ENCODE data around the gene OAS1. TPM values are rescaled to one million over a fixed set of nuclear protein-coding genes. Genes with fewer than 3 reads are reported as not detected.

The OAS1 gene
- total and polyA plus RNA-seq, 9 of the 15 experiments (the other 6 are each of a cell fraction or from before 2014, with no cell fraction given) = 0.06 to 0.25 TPM; not detected in 7

DNA sequence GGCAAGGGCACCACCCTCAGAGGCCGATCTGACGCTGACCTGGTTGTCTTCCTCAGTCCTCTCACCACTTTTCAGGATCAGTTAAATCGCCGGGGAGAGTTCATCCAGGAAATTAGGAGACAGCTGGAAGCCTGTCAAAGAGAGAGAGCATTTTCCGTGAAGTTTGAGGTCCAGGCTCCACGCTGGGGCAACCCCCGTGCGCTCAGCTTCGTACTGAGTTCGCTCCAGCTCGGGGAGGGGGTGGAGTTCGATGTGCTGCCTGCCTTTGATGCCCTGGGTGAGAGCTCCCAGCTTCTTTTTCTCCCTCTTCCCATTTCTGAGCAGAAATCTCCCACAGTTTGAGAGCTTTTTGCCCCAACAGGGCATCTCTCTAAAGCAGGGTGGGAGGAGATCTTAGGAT lies 1.8 kb downstream of the OAS1 start:
- Histone ChIP-seq H3K36me3 (ENCODE audit: control insufficient read depth, insufficient read depth, low read length) (no peaks in the 10 kb centered on the region), H3K4me2 (ENCODE audit: insufficient read depth, low read length) (no peak overlapping the region), H2AFZ (ENCODE audit: low read depth, low read length) (no peak overlapping the region), H3K9me3 (replicated peaks; ENCODE audit: control insufficient read depth, insufficient read depth, low read depth, low read length) (0 out of 2 replicates have a peak, but pooled peaks cover 2% of the 10 kb centered on the region), H3K79me2 (ENCODE audit: control insufficient read depth, insufficient read depth, low read length) (no peaks in the 10 kb centered on the region), H3K27ac (ENCODE audit: extremely low read depth, low read depth, low read length) (no peak overlapping the region), H3K4me3 (no peak overlapping the region), H4K20me1 (replicated peaks; ENCODE audit: control insufficient read depth, insufficient read depth, low read length) (no peaks in the 10 kb centered on the region), H3K9me1 (ENCODE audit: control insufficient read depth, insufficient read depth, low read length) (no peaks in the 10 kb centered on the region), H3K27me3 (ENCODE audit: control insufficient read depth in 2 of 2, insufficient read depth in 2 of 2, low read length in 2 of 2) (peaks cover 0 to 4% of the 10 kb centered on the region in 2 experiments; a peak in 2 of 5 replicates), H3K9ac (ENCODE audit: insufficient read depth in 1 of 2, low read depth in 2 of 2, low read length in 2 of 2) (no peak overlapping the region), H3K4me1 (replicated peaks in 1 of 2; ENCODE audit: control insufficient read depth in 2 of 2, insufficient read depth in 2 of 2, low read length in 2 of 2) (no peaks in the 10 kb centered on the region)
- BruUV-seq (replicated peaks) = no TSS peak
- ATAC-seq (no peak), DNase-seq (ENCODE audit: extremely low read depth in 1 of 4, low spot score in 3 of 4) (no peak), FAIRE-seq (no peak)
- POLR2A ChIA-PET = no interaction called here
- TF ChIP-seq NFYB (IDR thresholded peaks at IDR 0.05; ENCODE audit: extremely low read depth, insufficient read length) (no peak), PHB (CRISPR knock-in tag; IDR thresholded peaks at IDR 0.05) (no peak), HDAC1 (IDR thresholded peaks at IDR 0.05) (no peak), NCOA2 (IDR thresholded peaks at IDR 0.05; ENCODE audit: partially characterized antibody in 2 of 2) (no peak), PML (IDR thresholded peaks at IDR 0.05; ENCODE audit: low read length) (no peak), TBP (optimal IDR thresholded peaks at IDR 0.05; ENCODE audit: low read depth, low read length) (no peak)
- TF ChIP-seq, protein P1, sequence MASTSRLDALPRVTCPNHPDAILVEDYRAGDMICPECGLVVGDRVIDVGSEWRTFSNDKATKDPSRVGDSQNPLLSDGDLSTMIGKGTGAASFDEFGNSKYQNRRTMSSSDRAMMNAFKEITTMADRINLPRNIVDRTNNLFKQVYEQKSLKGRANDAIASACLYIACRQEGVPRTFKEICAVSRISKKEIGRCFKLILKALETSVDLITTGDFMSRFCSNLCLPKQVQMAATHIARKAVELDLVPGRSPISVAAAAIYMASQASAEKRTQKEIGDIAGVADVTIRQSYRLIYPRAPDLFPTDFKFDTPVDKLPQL (IDR thresholded peaks at IDR 0.05; ENCODE audit: extremely low read depth, insufficient read length) = no peak
- TF ChIP-seq, protein P2, sequence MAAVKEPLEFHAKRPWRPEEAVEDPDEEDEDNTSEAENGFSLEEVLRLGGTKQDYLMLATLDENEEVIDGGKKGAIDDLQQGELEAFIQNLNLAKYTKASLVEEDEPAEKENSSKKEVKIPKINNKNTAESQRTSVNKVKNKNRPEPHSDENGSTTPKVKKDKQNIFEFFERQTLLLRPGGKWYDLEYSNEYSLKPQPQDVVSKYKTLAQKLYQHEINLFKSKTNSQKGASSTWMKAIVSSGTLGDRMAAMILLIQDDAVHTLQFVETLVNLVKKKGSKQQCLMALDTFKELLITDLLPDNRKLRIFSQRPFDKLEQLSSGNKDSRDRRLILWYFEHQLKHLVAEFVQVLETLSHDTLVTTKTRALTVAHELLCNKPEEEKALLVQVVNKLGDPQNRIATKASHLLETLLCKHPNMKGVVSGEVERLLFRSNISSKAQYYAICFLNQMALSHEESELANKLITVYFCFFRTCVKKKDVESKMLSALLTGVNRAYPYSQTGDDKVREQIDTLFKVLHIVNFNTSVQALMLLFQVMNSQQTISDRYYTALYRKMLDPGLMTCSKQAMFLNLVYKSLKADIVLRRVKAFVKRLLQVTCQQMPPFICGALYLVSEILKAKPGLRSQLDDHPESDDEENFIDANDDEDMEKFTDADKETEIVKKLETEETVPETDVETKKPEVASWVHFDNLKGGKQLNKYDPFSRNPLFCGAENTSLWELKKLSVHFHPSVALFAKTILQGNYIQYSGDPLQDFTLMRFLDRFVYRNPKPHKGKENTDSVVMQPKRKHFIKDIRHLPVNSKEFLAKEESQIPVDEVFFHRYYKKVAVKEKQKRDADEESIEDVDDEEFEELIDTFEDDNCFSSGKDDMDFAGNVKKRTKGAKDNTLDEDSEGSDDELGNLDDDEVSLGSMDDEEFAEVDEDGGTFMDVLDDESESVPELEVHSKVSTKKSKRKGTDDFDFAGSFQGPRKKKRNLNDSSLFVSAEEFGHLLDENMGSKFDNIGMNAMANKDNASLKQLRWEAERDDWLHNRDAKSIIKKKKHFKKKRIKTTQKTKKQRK (IDR thresholded peaks at IDR 0.05; ENCODE audit: borderline replicate concordance, low read depth, low read length) = no peak
- TF ChIP-seq, protein P3, sequence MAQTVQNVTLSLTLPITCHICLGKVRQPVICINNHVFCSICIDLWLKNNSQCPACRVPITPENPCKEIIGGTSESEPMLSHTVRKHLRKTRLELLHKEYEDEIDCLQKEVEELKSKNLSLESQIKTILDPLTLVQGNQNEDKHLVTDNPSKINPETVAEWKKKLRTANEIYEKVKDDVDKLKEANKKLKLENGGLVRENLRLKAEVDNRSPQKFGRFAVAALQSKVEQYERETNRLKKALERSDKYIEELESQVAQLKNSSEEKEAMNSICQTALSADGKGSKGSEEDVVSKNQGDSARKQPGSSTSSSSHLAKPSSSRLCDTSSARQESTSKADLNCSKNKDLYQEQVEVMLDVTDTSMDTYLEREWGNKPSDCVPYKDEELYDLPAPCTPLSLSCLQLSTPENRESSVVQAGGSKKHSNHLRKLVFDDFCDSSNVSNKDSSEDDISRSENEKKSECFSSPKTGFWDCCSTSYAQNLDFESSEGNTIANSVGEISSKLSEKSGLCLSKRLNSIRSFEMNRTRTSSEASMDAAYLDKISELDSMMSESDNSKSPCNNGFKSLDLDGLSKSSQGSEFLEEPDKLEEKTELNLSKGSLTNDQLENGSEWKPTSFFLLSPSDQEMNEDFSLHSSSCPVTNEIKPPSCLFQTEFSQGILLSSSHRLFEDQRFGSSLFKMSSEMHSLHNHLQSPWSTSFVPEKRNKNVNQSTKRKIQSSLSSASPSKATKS (CRISPR knock-in tag; IDR thresholded peaks at IDR 0.05) = no peak
- TF ChIP-seq, protein P4, sequence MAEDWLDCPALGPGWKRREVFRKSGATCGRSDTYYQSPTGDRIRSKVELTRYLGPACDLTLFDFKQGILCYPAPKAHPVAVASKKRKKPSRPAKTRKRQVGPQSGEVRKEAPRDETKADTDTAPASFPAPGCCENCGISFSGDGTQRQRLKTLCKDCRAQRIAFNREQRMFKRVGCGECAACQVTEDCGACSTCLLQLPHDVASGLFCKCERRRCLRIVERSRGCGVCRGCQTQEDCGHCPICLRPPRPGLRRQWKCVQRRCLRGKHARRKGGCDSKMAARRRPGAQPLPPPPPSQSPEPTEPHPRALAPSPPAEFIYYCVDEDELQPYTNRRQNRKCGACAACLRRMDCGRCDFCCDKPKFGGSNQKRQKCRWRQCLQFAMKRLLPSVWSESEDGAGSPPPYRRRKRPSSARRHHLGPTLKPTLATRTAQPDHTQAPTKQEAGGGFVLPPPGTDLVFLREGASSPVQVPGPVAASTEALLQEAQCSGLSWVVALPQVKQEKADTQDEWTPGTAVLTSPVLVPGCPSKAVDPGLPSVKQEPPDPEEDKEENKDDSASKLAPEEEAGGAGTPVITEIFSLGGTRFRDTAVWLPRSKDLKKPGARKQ (CRISPR knock-in tag; IDR thresholded peaks at IDR 0.05) = no peak
- intact Hi-C loops (cut with micrococcal nuclease) (no loop called here), in situ Hi-C loops (cut with MboI) (no loop called here)
- WGBS (ENCODE audit: insufficient coverage, low coverage, missing lambda C conversion rate) = 1% methylated on average over 12 of the region's 12 CpGs
- CTCF ChIA-PET (ENCODE audit: low intra/inter-chr PET ratio) = no interaction called here
